ENCODE data around the gene TTC33. TPM values are rescaled to one million over a fixed set of nuclear protein-coding genes. Genes with fewer than 3 reads are reported as not detected.

The TTC33 gene
- polyA plus RNA-seq, 3 donors from 2014 or later = 10.5 to 18.1 (median 11.2) TPM

GRCh38 chr5:40547994-40548575 lies 207.7 kb downstream of the TTC33 start:
- Mint-ChIP-seq H3K9me3 (peaks cover 0 to 5% (median 0%) of the 10 kb centered on the region in 6 donors), H3K4me3 (no peak overlapping the region), H3K4me1 (peaks cover 3 to 8% of the 10 kb centered on the region in 2 donors), H3K27me3 (ENCODE audit: low read depth in 3 of 3) (no peaks in the 10 kb centered on the region), H3K36me3 (no peaks in the 10 kb centered on the region), H3K27ac (no peak overlapping the region)
- no peak for DNase-seq

DNA sequence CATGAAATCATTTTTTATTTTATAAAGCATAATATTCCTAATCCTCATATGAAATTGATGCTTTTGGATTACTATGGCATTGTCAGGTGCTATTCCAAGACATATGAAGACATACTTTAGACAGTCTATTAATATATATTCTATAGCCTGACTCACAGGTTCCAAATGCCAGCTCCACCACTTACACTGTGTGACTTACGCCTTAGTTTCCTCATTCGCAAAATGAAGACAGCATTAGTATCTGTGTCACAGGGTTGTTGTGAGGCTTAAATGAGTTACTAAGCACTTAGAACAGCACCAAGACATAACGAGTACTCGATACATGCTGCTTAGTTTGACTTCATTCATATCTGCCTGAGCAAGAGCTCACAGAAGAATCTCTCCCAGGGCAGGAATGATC lies 208.2 kb downstream of the TTC33 start:
- no peak overlapping the region for H3K27ac Mint-ChIP-seq
- no peak for DNase-seq
- peaks cover 3 to 8% of the 10 kb centered on the region in 2 donors for H3K4me1 Mint-ChIP-seq
- H3K36me3 Mint-ChIP-seq = no peaks in the 10 kb centered on the region
- H3K27me3 Mint-ChIP-seq (ENCODE audit: low read depth in 3 of 3) = no peaks in the 10 kb centered on the region
- no peak overlapping the region for H3K4me3 Mint-ChIP-seq
- peaks cover 0 to 5% (median 0%) of the 10 kb centered on the region in 6 donors for H3K9me3 Mint-ChIP-seq

- Mint-ChIP-seq H3K36me3 (no peaks in the 10 kb centered on the region), H3K27ac (no peak overlapping the region), H3K9me3 (peaks cover 0 to 14% (median 0%) of the 10 kb centered on the region in 6 donors), H3K27me3 (ENCODE audit: low read depth in 3 of 3) (peaks cover 0 to 1% (median 0%) of the 10 kb centered on the region in 3 donors), H3K4me1 (no peaks in the 10 kb centered on the region), H3K4me3 (no peak overlapping the region)
- DNase-seq = no peak
Observed at GRCh38 chr5:40540301-40540700, 215.5 kb downstream of the TTC33 start.

GRCh38 chr5:40524677-40525076 lies 231.1 kb downstream of the TTC33 start:
- Mint-ChIP-seq H3K9me3 (no peaks in the 10 kb centered on the region), H3K36me3 (peaks cover 0 to 8% (median 0%) of the 10 kb centered on the region in 3 donors), H3K4me3 (no peak overlapping the region), H3K27me3 (ENCODE audit: low read depth in 3 of 3) (peaks cover 1 to 3% (median 3%) of the 10 kb centered on the region in 3 donors), H3K27ac (peak overlapping the region in 1 of 6 donors; percentile 34), H3K4me1 (peaks cover 2 to 11% of the 10 kb centered on the region in 2 donors)
- DNase-seq = no peak

- H3K27ac Mint-ChIP-seq = no peak overlapping the region
- H3K36me3 Mint-ChIP-seq = peaks cover 0 to 13% (median 3%) of the 10 kb centered on the region in 3 donors
- no peak overlapping the region for H3K4me3 Mint-ChIP-seq
- H3K27me3 Mint-ChIP-seq (ENCODE audit: low read depth in 3 of 3) = peaks cover 3 to 6% (median 3%) of the 10 kb centered on the region in 3 donors
- H3K9me3 Mint-ChIP-seq = no peaks in the 10 kb centered on the region
- no peak for DNase-seq
- no peaks in the 10 kb centered on the region for H3K4me1 Mint-ChIP-seq
Observed at GRCh38 chr5:40521925-40522324, 233.8 kb downstream of the TTC33 start.

- H3K4me3 Mint-ChIP-seq = no peak overlapping the region
Observed at GRCh38 chr5:40521108-40521785, 234.5 kb downstream of the TTC33 start.

DNA sequence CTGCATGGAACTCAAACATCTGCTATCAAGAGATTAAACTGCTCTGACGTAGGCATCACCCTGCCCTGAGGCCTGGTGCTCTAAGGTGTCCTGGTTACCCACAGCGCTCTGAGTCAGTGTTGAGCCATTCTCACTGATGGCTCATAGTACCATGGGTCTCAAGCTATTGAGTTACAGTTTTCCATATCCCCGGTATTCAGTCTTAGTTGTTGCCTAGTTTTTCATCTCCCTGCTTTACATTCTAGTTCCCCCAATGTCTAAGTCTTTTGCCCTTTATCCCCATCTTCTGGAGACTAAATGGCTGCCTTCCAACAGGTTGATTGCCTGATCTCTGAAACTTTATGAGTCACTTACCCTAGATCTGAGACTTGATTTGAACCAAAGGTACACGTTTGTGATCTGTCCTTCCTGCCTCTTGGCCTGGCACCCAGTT lies 237.3 kb downstream of the TTC33 start:
- Mint-ChIP-seq H3K9me3 (no peaks in the 10 kb centered on the region), H3K36me3 (peaks cover 0 to 8% (median 3%) of the 10 kb centered on the region in 3 donors), H3K4me3 (no peak overlapping the region), H3K27ac (peak overlapping the region in 1 of 6 donors; percentile 20), H3K27me3 (ENCODE audit: low read depth in 3 of 3) (peaks cover 2 to 3% (median 3%) of the 10 kb centered on the region in 3 donors), H3K4me1 (peaks cover 27 to 31% of the 10 kb centered on the region in 2 donors)
- DNase-seq = no peak

More at GRCh38 chr5:40521108-40521785, 234.5 kb downstream of the TTC33 start:
- DNase-seq = no peak
- H3K27me3 Mint-ChIP-seq (ENCODE audit: low read depth in 3 of 3) = peaks cover 3 to 6% (median 3%) of the 10 kb centered on the region in 3 donors
- H3K36me3 Mint-ChIP-seq = peaks cover 0 to 13% (median 3%) of the 10 kb centered on the region in 3 donors
- H3K4me1 Mint-ChIP-seq = peaks cover 4% of the 10 kb centered on the region in 2 donors
- no peaks in the 10 kb centered on the region for H3K9me3 Mint-ChIP-seq
- H3K27ac Mint-ChIP-seq = no peak overlapping the region

DNA sequence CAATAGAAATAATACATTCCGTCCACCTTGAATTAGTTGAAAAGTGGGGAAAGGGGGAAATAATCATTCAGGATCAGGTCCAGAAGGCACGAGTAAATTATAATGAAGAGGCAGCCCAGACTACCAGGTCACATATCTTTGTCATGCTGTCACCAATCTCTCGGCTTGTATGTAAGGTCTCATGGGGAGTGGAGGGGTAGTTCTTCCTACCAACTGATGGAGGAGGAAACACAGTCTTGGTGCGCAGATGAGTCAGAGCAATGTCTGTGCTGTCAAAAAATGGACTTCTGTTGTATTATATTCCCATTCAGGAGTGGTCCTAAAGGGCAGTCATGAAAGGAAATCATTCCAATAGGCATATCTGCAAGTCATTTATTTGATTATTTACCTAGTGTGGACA lies 240.3 kb downstream of the TTC33 start:
- Mint-ChIP-seq H3K36me3 (peaks cover 0 to 5% (median 3%) of the 10 kb centered on the region in 3 donors), H3K4me3 (peak overlapping the region; percentile 14 to 78 (median 59)), H3K9me3 (no peaks in the 10 kb centered on the region), H3K27ac (peak overlapping the region; percentile 2 to 85 (median 67)), H3K27me3 (ENCODE audit: low read depth in 3 of 3) (peaks cover 1 to 3% (median 2%) of the 10 kb centered on the region in 3 donors), H3K4me1 (peaks cover 27 to 34% of the 10 kb centered on the region in 2 donors)
- DNase-seq = no peak

DNA sequence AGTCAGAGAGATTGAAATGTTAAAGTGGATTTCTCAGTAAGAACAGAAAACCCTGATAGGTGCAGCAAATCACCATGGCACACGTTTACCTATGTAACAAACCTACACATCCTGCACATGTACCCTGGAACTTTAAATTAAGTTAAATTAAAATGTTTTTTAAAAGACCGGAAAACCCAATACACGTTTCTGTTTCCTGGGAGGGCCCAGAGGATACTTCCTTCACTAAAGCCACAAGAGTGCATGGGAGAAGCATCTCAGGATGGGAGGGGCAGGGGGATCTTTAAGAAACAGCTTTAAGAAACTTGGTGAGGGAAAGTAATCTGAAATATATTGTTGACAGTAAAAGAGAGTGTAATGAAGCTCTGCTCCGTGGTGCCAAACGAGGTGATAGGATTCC lies 240.8 kb downstream of the TTC33 start:
- H3K36me3 Mint-ChIP-seq = peaks cover 0 to 5% (median 3%) of the 10 kb centered on the region in 3 donors
- no peaks in the 10 kb centered on the region for H3K9me3 Mint-ChIP-seq
- H3K27ac Mint-ChIP-seq = peak overlapping the region; percentile 21 to 90 (median 67)
- peak overlapping the region; percentile 55 to 78 (median 60) for H3K4me3 Mint-ChIP-seq
- peaks cover 1 to 3% (median 2%) of the 10 kb centered on the region in 3 donors for H3K27me3 Mint-ChIP-seq (ENCODE audit: low read depth in 3 of 3)
- H3K4me1 Mint-ChIP-seq = peaks cover 27 to 34% of the 10 kb centered on the region in 2 donors
- DNase-seq = peak in 1 of 3 donors; percentile 17

GRCh38 chr5:40511801-40512200 lies 244.0 kb downstream of the TTC33 start:
- H3K27ac Mint-ChIP-seq = no peak overlapping the region
- peaks cover 29 to 40% of the 10 kb centered on the region in 2 donors for H3K4me1 Mint-ChIP-seq
- no peak overlapping the region for H3K4me3 Mint-ChIP-seq
- H3K36me3 Mint-ChIP-seq = no peaks in the 10 kb centered on the region
- no peaks in the 10 kb centered on the region for H3K9me3 Mint-ChIP-seq
- no peak for DNase-seq
- H3K27me3 Mint-ChIP-seq (ENCODE audit: low read depth in 3 of 3) = peaks cover 0 to 1% (median 0%) of the 10 kb centered on the region in 3 donors

- H3K4me3 Mint-ChIP-seq = no peak overlapping the region
- no peak overlapping the region for H3K27ac Mint-ChIP-seq
- H3K9me3 Mint-ChIP-seq = no peaks in the 10 kb centered on the region
- no peaks in the 10 kb centered on the region for H3K27me3 Mint-ChIP-seq (ENCODE audit: low read depth in 3 of 3)
- H3K36me3 Mint-ChIP-seq = no peaks in the 10 kb centered on the region
- H3K4me1 Mint-ChIP-seq = peaks cover 5 to 13% of the 10 kb centered on the region in 2 donors
- no peak for DNase-seq
Observed at GRCh38 chr5:40507095-40507494, 248.7 kb downstream of the TTC33 start.

DNA sequence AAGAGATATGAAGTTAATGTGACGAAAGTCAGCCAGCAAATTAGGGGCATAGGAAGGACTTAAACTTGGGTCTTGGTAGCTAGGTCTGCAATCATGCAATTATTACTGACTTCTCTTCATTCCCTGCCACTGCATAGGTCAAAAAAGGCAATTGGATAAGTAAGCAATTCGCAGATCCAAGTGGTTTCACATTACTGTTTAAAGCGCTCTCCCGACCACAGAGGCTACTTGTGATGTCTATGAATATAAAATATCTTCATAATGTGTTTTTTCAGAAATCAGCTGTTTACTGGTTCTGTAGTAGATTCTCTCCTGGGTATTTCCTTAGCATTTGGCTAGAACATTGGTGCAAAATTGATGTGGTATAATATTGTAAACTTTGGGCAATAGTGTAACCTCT lies 250.7 kb downstream of the TTC33 start:
- DNase-seq = no peak
- H3K27ac Mint-ChIP-seq = no peak overlapping the region
- peaks cover 5 to 13% of the 10 kb centered on the region in 2 donors for H3K4me1 Mint-ChIP-seq
- no peaks in the 10 kb centered on the region for H3K9me3 Mint-ChIP-seq
- no peaks in the 10 kb centered on the region for H3K27me3 Mint-ChIP-seq (ENCODE audit: low read depth in 3 of 3)
- H3K4me3 Mint-ChIP-seq = no peak overlapping the region
- H3K36me3 Mint-ChIP-seq = no peaks in the 10 kb centered on the region

GRCh38 chr5:40503439-40503838 lies 252.3 kb downstream of the TTC33 start:
- Mint-ChIP-seq H3K4me3 (peak overlapping the region in 1 of 5 donors; percentile 27), H3K27me3 (ENCODE audit: low read depth in 3 of 3) (no peaks in the 10 kb centered on the region), H3K36me3 (no peaks in the 10 kb centered on the region), H3K4me1 (peaks cover 5 to 13% of the 10 kb centered on the region in 2 donors), H3K27ac (no peak overlapping the region), H3K9me3 (no peaks in the 10 kb centered on the region)
- peak in 1 of 3 donors; percentile 21 for DNase-seq

DNA sequence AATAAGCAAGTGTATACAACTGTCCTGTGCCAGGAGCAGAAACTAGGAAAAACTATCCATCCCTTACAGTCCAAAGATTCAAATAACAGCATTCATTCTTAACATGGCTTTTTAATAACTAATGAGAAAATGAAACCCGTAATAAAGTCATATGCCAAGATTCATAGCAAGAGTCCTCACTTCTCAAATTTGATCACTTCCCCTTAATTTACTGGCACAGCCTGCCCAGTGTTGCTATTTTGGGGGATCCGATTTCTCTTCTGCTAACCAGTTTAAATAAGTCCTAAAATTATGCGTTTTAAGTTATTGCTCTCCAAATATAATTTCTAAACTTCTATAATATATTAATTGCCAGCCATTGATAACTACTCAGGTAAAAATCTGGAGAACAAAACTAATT lies 253.0 kb downstream of the TTC33 start:
- no peak overlapping the region for H3K4me3 Mint-ChIP-seq
- H3K36me3 Mint-ChIP-seq = no peaks in the 10 kb centered on the region
- DNase-seq = no peak
- no peaks in the 10 kb centered on the region for H3K27me3 Mint-ChIP-seq (ENCODE audit: low read depth in 3 of 3)
- peaks cover 5 to 13% of the 10 kb centered on the region in 2 donors for H3K4me1 Mint-ChIP-seq
- no peak overlapping the region for H3K27ac Mint-ChIP-seq
- H3K9me3 Mint-ChIP-seq = no peaks in the 10 kb centered on the region
